Measurements from ENCODE around the gene CRLF1. TPM values are rescaled to one million over a fixed set of nuclear protein-coding genes. Genes with fewer than 3 reads are reported as not detected.
A peak's percentile ranks its signal among the peaks of the same experiment; 100 is the strongest.

The CRLF1 gene
- total and polyA plus RNA-seq, 10 of the 15 experiments (the other 5 are each of a cell fraction or from before 2014, with no cell fraction given) = 0.10 to 1.2 (median 0.49) TPM; not detected in 4

- TF ChIP-seq TCF3 (IDR thresholded peaks at IDR 0.05; ENCODE audit: borderline replicate concordance, insufficient read depth, low read depth, low read length) (peak; percentile 81; the same call in 1 of the 2 replicates), ASH2L (IDR thresholded peaks at IDR 0.05; ENCODE audit: borderline replicate concordance, low read depth) (0 out of 2 replicates have a peak, but pooled peaks have one; percentile 46), MEF2A (IDR thresholded peaks at IDR 0.05; ENCODE audit: insufficient read depth, low read depth, low read length) (no peak), CREM (IDR thresholded peaks at IDR 0.05; ENCODE audit: low read depth) (peak; percentile 88), HDAC6 (IDR thresholded peaks at IDR 0.05; ENCODE audit: unreplicated experiment) (no peak), BRCA1 (IDR thresholded peaks at IDR 0.05; ENCODE audit: low read depth, low read length) (no peak), NR2C1 (IDR thresholded peaks at IDR 0.05) (no peak; the same call in 1 of the 2 replicates), ZSCAN29 (IDR thresholded peaks at IDR 0.05) (no peak), SMC3 (IDR thresholded peaks at IDR 0.05; ENCODE audit: borderline replicate concordance, low read length) (no peak), FOXK2 (IDR thresholded peaks at IDR 0.05) (no peak), E4F1 (IDR thresholded peaks at IDR 0.05; ENCODE audit: borderline replicate concordance, partially characterized antibody) (no peak), CUX1 (IDR thresholded peaks at IDR 0.05; ENCODE audit: insufficient replicate concordance, low read depth, low read length) (no peak), CREB1 (IDR thresholded peaks at IDR 0.05; ENCODE audit: low read depth) (peak; percentile 94), KAT2A (conservative IDR thresholded peaks at IDR 0.05; ENCODE audit: control insufficient read depth, low read depth, low read length) (no peak), POLR2AphosphoS2 (IDR thresholded peaks at IDR 0.05; ENCODE audit: low read depth, low read length) (peak; percentile 73; the same call in 1 of the 2 replicates), MYC (IDR thresholded peaks at IDR 0.05; ENCODE audit: insufficient read depth, insufficient read length, insufficient replicate concordance, low read length, severe bottlenecking) (peak; percentile 80), NRF1 (conservative IDR thresholded peaks at IDR 0.05; ENCODE audit: low read depth, low read length) (peak; percentile 65), PRDM15 (CRISPR knock-in tag; IDR thresholded peaks at IDR 0.05) (no peak)
These were observed 49.0 kb downstream of the CRLF1 start, which contains the start of gene KXD1 (continued) for GRCh38 chr19:18557411-18558201.
